BJ (cell line): ENCODE results near the gene RAC2. TPM values are rescaled to one million over a fixed set of nuclear protein-coding genes. Genes with fewer than 3 reads are reported as not detected.

Experiments
- CTCF ChIA-PET: fragments of 350-600 bp; formaldehyde crosslinking; extraction: SDS; loops from one replicate; lab custom pipeline; 2021; ENCODE audit warnings: antibody characterized with exemption, inconsistent platforms; lab: Yijun Ruan, JAX
- POLR2A ChIA-PET: fragments of 300-600 bp; sonication (Branson Sonifier 250); formaldehyde crosslinking; extraction: SDS; loops from one replicate; lab custom pipeline; 2021; ENCODE audit warnings: antibody characterized with exemption; lab: Charles Lee
- DNase-seq: peaks from one replicate; pipeline ENCODE4 v3.0.0-alpha.2; 2011; ENCODE audit warnings: low read depth
- H3K27me3 ChIP-seq: 2 replicates; pipeline ENCODE4 v1.6.0; 2011; ENCODE audit warnings: low read length; ENCODE audit not compliant: control insufficient read depth, insufficient read depth
- H3K36me3 ChIP-seq: 2 replicates; pipeline ENCODE4 v1.5.1; 2011; ENCODE audit warnings: low read length; ENCODE audit not compliant: control insufficient read depth, insufficient read depth
- H3K4me3 ChIP-seq: 2 replicates; pipeline ENCODE4 v1.5.1; 2011; ENCODE audit warnings: low read depth, mild to moderate bottlenecking, control low read depth, low read length
- polyA plus RNA-seq: library from polyadenylated mRNA; depleted of rRNA; stranded (reverse); fragments of >200 nt; gene quantifications from 2 replicates; pipeline ENCODE4 v1.2.3, GENCODE V29; 2011; rRNA removed
- small RNA-seq: library from RNA; depleted of rRNA; stranded (forward); fragments of <200 nt; gene quantifications from one replicate; pipeline ENCODE3, GENCODE V24; 2012; ENCODE audit warnings: low replicate concordance, low read depth; ENCODE audit not compliant: insufficient read length
- TF ChIP-seq, protein P1 (sequence below): IDR thresholded peaks from 2 replicates; pipeline ENCODE4 v1.5.1; 2011; ENCODE audit warnings: low read depth, mild to moderate bottlenecking, control low read depth, inconsistent platforms, low read length, moderate library complexity; ENCODE audit not compliant: insufficient read depth

The RAC2 gene
- polyA plus RNA-seq, 1 experiment = 25.7 TPM

DNA sequence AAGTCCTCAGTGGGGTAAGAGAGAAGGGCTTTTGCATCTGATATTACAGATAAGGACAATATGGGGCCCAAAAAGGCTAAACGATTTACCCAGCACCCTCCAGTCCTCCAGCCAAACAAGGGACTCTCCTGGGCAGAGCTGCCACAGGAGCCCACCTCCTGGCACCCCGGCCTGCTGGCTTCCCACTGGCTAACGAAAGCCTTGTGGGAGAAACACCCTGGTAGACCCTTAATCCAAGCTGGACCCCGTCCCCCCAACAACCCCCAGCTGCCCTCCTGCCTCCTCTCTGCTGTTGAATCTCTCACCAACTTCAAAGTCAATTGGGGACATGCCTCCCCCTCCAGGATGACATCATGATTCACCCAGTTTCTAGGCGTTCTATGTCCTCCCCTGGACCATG is 66.8 kb downstream of the RAC2 start:
- peaks cover 4% of the 10 kb centered on the region; the same call in 1 of the 2 replicates for H3K36me3 ChIP-seq
- TF ChIP-seq, protein P1, sequence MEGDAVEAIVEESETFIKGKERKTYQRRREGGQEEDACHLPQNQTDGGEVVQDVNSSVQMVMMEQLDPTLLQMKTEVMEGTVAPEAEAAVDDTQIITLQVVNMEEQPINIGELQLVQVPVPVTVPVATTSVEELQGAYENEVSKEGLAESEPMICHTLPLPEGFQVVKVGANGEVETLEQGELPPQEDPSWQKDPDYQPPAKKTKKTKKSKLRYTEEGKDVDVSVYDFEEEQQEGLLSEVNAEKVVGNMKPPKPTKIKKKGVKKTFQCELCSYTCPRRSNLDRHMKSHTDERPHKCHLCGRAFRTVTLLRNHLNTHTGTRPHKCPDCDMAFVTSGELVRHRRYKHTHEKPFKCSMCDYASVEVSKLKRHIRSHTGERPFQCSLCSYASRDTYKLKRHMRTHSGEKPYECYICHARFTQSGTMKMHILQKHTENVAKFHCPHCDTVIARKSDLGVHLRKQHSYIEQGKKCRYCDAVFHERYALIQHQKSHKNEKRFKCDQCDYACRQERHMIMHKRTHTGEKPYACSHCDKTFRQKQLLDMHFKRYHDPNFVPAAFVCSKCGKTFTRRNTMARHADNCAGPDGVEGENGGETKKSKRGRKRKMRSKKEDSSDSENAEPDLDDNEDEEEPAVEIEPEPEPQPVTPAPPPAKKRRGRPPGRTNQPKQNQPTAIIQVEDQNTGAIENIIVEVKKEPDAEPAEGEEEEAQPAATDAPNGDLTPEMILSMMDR = no peak
- POLR2A ChIA-PET = no interaction called here
- no peak overlapping the region for H3K4me3 ChIP-seq
- peaks cover 2% of the 10 kb centered on the region; the same call in 1 of the 2 replicates for H3K27me3 ChIP-seq
- DNase-seq = no peak
- CTCF ChIA-PET = interaction anchor here (0.9 to 3.9 kb wide), 6 partner anchors 10 to 83 kb away, joined by 3 to 17 read pairs (median 11); partner anchors contain the start of gene C1QTNF6

DNA sequence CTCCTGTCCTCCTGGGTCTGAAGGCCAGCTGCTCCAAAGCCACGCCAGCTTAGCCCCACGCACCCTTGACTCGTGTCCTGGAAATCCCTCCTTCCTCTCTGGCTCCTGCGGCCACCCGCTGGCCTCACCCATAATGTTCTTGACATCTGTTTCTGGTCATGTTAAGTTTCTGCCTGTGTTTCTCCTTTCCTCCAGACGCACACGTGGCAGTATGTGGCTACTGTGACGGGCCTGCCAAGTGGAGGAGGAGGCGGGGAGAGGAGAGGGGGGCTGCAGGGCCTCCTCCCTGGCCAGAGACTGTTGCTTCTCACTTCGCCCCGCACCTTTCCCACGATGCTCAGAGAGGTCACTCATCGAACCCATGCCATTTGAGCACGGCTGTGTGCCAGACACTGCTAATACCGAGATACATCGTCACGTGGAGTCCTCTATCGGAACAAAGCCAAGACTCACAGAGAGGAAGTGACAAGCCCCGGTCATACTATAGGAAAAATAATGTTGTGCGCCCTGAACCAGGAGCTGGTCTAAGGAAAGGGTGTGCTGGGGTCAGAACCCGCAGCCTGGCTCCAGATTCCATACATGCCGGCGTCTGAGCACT is 67.5 kb downstream of the RAC2 start:
- DNase-seq = no peak
- H3K4me3 ChIP-seq = no peak overlapping the region
- H3K36me3 ChIP-seq = peaks cover 1% of the 10 kb centered on the region; the same call in 1 of the 2 replicates
- H3K27me3 ChIP-seq = peaks cover 2% of the 10 kb centered on the region
- POLR2A ChIA-PET = no interaction called here
- CTCF ChIA-PET = interaction anchor here (0.9 to 3.9 kb wide), 4 partner anchors 10 to 83 kb away, joined by 3 to 17 read pairs (median 16); no protein-coding TSS in a partner anchor
- TF ChIP-seq, protein P1 = 0 out of 2 replicates have a peak, but pooled peaks have one; percentile 1

- ChIA-PET POLR2A (no interaction called here), CTCF (interaction anchor here (1.3 to 3.9 kb wide), 3 partner anchors 9 to 23 kb away, joined by 3 to 56 read pairs (median 17); no protein-coding TSS in a partner anchor)
- peaks cover 4% of the 10 kb centered on the region for H3K27me3 ChIP-seq
- H3K4me3 ChIP-seq = no peak overlapping the region
- peaks cover under 1% of the 10 kb centered on the region; the same call in 1 of the 2 replicates for H3K36me3 ChIP-seq
- TF ChIP-seq, protein P1 = no peak
- no peak for DNase-seq
Observed at GRCh38 chr22:37175414-37176281, 68.4 kb downstream of the RAC2 start.

Small RNAs within 50 kb of the gene (small RNA-seq; reads per million reads assigned to genes)
- not detected for gene Z82188.1

Other genes with a start within 250 kb of the RAC2 start
- gene TST, start 224.8 kb downstream of the RAC2 start, polyA plus RNA-seq = 32.8 and 45.7 TPM in 2 replicates
- gene MPST, start 224.5 kb downstream of the RAC2 start, polyA plus RNA-seq = 27.7 and 45.5 TPM in 2 replicates
- 19.1 and 36.3 TPM in 2 replicates for gene KCTD17, start 192.5 kb downstream of the RAC2 start, polyA plus RNA-seq
- gene TMPRSS6, start 134.6 kb downstream of the RAC2 start, polyA plus RNA-seq = not detected in 2 replicates
- 0.22 and 0.37 TPM in 2 replicates for gene IL2RB, start 94.4 kb downstream of the RAC2 start, polyA plus RNA-seq
- gene C1QTNF6, start 56.0 kb downstream of the RAC2 start, polyA plus RNA-seq = 11.8 and 19.3 TPM in 2 replicates
- gene SSTR3, start 31.8 kb downstream of the RAC2 start, polyA plus RNA-seq = not detected in 2 replicates
- not detected in 2 replicates for gene CYTH4, start 38.2 kb upstream of the RAC2 start, polyA plus RNA-seq
- 0.34 and 0.39 TPM in 2 replicates for gene ELFN2, start 183.2 kb upstream of the RAC2 start, polyA plus RNA-seq
- not detected in 2 replicates for gene MFNG, start 242.1 kb upstream of the RAC2 start, polyA plus RNA-seq